Measurements from ENCODE around the gene PITX1.

Gene PITX1

DNA sequence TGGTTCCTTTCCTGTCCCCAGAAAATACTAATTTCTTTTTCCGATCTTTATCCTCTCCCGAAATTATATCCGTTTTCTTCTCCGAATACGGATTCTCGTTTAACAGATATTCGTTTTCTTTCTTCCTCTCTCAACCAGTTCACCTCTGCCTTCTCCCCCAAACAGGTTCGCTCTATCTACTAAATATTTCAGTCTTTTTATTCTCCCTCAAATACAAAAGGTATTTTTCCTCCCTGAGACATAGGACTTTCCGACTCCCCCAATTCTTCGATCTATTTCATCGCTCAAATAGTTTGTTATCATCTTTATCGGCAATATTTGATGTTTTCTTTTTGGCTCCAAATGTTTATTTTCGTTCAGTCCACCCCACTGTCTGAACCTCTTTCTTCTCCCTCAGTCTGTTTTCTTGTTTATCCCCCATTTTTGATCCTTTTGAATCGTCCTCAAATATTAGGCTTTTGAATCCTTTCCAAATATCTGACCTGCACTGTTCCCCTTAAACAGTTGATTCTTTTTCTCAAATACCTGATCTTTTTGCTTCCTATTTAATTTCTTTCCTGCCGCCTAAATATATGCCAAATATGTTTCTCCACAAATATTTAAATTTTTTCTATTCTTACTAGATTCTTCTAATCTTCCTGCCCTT, 4.4 kb downstream of the PITX1 start:
- no peak for DNase-seq (ENCODE audit: low spot score)

DNA sequence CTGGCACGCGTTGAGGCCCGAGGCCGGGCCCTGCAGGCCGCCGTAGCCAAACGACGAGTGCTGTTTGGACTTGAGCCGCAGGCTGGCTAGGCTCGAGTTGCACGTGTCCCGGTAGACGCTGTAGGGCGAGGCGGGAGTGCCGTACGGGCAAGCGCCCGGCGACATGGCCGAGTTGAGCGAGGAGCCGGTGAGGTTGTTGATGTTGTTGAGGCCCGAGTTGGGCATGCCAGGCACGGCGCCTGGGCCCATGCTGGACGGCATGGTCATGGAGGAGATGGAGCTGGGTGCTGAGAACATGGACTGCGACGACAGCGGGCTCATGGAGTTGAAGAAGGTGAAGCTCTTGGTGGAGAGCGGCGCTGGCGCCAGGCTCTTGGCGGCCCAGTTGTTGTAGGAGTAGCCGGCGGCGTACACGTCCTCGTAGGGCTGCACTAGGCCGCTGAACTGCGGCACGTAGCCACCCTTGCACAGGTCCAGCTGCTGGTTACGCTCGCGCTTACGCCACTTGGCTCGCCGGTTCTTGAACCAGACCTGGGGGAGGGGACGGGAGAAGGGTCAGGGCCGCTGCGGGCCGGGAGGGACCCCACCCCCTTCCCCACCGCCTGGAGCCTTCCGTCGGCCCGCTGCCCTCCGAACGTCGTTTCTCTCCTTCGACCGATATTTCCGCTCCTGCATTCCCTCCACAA, 5.1 kb downstream of the PITX1 start:
- no peak for DNase-seq (ENCODE audit: low spot score)

DNA sequence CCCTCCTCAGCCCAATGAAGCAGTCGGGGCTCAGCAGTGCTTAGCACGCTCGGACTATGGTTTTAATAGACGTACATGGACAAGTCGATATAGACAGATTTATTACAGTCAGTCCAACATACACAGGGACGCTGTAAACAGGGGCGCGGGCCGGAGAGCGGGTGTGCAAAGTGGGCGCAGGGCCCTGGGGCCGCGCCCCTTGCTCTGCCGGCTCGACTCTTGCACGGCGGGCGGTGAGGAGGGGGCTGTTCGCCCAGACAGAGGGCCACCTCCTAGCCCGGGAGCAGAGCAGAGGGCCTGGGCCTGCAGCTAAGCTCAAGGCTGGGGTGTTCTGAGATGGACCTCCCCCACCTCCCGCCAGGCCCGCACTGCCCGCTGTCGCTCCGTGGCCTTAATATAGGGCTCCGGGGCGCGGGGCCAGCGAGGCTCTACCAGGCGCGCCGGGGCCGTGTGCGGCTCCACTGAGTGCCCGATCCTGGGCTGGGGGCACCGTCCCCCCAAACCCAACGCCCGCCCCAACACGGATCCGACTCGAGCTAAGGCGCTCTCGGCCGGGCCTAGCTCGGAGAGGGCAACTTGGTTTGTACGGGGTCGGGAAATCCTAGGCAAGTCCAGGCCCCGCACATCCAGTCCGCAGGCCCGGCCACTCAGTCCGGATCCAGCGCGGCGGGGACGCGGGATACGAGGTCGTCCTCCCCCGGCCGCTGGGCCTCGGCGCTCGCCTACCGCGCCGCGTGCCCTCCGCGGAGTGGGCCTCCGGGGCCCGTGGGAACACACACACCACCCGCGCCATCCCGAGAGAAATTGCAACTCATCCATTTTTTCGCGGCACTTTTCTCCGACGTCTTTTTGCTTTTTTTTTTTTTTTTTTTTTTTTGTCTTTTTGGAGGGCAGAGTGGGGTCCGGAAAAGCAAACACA, 6.1 kb downstream of the PITX1 start:
- no peak for DNase-seq (ENCODE audit: low spot score)

DNA sequence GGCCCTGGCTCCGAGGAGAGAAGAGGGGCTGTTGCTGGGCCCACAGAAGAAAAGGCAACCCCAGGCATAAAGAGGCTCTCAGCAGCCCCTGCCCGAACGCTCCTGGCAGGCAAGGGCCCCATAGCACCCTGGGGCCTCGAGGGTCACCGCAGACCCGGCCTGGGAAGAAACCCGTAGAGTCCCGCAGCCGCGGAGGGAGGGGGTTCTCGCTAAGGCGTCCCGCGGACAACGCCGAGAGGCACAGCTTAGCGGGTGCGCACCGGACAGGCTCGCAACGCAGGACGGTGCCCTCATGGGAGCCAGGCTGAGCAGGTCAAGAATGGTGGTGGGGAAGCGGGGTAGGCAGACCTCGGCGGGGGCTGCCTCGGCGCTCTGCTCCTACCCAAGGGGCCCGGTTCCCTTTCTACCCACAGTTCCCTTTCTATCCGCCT, 6.7 kb downstream of the PITX1 start:
- no peak for DNase-seq (ENCODE audit: low spot score)

DNA sequence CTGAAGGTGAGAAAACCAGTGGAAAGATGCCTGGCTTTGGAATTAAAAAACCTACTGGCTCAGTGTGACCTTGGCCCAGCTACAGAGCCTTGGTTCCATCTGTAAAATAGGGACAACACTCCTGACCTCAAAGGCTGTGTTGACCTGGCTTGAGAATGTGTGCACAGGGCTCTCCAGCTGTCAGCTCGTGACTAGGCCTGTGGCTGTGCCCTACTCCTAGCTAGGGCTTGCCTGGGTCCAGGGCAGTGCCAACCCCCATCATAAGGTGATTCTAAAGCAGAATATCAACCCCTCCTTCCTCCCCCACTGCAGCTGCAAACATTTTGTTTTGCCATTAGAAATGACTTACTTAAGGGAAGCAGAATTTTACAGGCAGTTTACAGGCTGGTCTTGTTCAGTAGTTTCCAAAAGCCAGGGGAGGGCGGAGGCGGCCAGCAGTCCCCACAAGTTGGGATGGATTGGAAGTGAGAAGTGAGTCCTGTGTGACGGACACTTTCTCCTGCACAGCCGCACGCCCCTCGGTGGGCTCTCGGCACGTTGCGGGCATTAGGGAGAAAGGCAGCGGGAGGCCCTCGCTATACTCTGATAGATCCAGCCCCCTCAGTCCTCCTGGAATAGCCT, 7.3 kb downstream of the PITX1 start:
- no peak for DNase-seq (ENCODE audit: low spot score)

DNA sequence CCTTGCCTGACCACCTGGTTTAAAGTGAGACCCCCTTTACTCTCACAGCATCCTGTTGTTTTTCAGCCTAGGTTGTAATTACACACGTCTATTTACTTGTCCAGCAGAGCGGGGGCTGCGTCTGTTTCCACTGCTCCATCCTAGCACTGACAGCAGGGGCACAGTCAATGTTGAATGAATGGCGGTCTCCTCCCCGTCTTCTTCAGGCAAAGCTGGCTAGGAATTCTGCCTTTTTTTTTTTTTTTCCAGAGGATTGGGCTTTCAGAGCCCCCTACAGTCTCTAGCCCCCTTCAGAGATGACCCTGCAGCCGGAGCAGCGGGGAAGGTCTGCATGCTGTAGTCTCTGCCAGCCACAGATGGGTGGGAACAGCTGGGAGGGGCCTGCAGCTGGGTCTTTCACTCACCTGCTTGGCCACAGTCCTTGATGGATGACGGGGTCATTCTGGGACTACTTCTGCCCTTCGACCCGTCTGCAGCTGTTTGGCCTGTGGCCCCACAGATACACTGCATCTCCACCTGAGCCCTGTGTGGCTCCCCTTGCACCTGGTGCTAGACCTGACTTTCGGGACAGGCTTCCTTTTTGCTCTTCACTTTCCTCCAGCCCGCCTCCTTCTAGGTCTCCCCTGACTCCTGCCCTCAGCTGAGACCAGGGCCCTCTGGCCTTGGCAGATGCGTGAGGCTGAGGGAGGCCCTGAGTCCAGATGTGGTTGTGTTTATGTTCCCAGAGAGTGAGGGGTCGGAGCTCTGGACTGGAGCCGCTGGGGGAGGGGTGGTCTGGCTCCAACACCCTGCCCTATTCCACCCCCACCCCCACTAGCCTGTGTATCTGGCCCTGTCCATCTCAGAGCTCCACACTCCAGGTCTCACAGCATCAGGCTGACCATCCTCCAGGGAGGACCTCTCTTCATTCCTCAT, 8.0 kb downstream of the PITX1 start:
- DNase-seq (ENCODE audit: low spot score): no peak

DNA sequence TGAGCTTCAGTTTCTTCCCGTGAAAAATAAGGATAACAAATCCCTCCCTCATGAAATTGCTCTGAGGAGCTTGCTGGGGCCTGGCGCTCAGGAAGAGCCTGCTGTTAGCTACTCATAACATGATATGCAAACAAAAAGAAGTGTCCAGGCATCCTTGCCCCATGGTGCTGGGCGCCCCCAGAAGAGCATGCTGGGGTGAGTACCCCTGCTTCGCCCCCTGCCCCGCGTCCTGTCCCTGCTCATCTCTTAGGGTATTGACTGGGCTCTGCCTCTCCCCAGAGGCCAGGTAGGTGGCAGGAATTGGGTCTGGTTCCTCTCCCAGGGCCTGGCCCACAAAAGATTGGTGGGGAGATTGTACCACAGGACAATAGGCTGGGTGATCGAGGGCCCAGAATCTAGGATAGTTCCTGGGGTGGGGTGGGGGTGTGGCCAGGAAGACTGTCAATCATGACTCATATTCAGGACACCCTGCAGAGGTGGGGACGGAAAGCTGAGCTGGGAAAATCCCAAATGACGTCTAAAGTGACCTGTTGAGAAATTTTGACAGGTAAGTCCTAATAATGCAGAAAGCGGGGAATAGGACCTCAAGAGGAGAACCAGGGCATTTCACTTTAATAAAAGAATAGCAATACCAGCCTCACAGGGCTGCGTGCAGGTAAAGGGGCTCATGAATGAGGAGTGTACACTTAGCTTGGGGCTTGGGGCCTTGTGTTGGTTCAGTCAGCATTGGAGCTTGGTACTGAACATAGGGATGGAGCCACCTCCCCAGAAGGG, 8.9 kb downstream of the PITX1 start:
- DNase-seq (ENCODE audit: low spot score): no peak

DNA sequence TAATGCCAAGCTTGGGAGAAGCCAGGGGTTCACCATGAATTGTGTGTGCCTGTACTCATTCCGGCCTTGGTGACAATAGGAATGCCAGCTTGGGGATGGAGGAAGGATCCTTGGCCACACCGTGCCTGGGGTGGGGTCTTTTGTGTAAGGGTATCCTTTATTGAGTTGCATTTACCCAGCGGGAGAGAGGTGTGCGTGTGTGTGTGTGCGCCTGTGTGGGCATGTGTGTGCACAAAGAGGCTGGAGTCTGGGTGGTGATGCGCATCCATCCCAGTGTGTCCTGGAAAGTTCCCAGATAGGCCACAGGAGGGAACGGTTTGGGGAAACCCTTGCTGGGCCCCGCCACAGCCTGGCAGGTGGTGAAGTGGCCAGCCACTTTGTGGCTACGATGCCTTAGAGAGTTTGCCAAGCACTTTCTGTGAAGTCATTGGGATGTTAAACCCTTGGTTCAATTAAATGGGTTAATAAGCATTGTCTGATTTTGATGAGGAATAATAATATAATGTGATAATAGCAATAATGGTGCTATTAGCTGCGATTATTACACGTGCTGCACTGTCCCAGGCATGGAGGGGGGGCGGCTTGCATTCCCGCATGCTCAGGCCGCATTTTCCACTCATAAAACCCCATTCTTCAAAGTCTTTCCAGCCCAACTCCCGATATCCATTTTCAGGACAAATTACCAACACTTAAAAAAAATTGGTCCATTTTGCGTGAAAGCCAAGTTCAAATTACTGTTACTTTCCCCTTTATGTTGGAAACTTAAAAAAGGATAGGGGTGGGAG, 13.7 kb downstream of the PITX1 start:
- DNase-seq (ENCODE audit: low spot score): no peak

DNA sequence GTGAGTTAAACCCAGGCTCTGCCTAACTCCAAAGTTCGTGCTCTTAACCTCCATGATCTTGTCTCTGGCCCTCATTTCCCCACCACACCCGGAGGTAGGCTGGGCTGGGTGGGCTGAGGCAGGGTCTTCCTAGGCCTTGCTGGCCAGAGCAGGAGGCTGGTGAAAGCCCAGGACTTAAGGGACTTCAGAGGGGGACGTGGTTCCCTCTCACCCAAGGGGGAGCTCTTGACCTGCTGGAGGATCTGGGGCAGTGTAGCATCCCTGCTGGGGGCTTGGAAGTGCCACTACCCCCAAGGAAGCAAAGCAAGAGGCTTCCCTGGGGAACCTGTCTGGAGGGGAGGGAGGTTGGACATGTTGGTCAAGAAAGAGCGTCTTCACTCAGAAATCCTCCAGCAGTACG, 14.7 kb downstream of the PITX1 start:
- DNase-seq (ENCODE audit: low spot score): no peak

DNA sequence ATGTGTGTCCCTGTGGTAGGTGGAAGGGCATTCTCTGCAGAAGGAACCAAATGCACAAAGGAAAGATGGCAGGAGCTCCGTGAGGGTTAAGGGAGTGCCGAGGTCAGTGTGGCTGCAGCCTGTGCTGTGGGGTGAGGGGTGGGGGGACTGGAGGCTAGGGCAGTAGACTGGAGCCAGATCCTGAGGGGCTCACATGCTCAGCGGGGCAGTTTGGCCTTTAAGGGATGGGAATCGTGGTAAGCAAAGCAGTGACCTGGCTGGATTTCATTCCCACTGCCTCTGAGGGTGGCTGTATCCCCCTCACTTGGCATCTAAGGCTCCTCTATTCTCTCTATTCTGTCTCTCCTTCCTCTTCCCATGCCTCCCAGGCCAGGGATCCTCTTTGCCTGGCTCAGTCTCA, 15.6 kb downstream of the PITX1 start:
- no peak for DNase-seq (ENCODE audit: low spot score)

DNA sequence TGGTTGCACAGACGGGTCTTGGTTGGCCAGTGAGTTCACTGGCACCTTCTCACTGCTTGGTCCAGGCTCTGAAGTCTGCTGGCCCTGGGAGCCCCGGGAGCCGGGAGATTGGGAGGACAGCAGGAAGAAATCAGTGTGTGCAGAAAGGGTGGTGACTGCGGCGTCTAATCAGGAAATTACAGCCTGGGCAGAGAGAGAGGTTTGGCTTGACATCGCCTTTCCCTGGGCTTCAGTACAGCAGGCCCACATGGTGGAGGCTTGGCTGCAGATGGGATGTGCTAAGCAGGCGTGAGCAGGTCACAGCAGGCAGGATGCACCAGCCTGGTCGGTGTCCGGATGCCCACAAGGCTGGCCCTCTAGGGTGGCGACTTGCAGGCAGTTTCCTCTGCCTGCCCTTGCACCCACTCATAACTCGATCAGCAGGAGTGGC, 17.2 kb downstream of the PITX1 start:
- DNase-seq (ENCODE audit: low spot score): no peak

DNA sequence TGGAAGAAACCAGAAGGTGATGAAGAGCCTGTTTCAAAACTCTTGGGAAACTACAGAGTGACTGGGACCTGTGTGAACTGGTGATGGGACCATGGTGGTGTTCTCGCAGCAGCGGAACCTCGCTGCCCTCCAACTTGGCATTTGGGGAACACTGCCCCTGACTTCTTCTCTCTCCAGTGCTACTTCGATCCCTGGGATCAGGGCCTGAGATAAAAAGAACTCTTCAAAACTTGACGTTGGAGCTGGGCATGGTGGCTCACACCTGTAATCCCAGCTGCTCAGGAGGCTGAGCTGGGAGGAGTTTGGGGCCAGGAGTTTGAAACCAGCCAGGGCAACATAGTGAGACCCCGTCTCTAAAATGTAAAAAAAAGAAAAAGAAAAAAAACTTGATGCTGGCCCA, 18.1 kb downstream of the PITX1 start:
- no peak for DNase-seq (ENCODE audit: low spot score)

DNA sequence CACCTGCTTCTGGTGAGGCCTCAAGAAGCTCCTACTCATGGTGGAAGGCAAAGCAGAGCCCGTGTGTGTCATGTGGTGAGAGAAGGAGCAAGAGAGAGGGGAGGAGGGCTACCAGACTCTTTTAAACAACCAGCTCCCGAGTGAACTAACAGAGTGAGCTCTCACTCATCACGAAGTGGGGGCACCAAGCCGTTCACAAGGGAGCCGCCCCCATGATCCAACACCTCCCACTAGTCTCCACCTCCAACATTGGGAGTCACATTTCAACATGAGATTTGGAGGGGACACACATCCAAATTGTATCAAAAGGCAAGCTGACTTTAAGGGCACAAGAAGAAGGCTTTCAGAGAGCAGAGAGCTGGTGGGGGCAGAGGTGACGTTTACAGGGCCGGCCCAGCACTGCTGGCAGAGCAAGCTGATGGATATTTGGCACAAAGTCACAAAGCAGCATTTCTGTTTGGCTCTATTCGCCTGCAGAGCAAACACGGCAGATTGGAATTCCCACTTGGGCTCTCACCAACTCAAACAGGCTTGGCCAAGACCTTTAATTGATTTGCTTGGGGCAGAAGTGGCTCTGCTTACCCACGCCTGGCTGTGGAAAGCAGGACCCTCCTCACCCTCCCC, 20.0 kb downstream of the PITX1 start:
- DNase-seq (ENCODE audit: low spot score): no peak

DNA sequence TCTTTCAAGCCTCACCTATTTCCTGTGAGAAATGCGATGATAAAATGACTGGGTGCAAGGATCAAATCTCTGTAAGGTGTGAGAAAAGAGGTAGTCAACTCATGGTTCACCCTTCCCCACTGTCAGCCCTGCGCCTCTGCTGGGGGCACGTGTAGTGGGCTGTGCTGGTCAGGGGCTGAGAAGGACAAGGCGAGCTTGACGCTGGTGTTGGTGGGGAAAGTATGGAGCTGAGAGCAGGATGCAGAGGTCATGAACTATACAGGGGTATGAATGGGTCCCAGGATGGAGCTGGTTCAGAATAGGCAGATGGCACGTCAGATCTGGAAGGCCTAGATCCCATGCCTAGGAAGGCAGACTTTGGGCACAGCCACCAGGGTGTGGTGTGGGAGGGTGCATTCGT, 20.6 kb downstream of the PITX1 start:
- no peak for DNase-seq (ENCODE audit: low spot score)

DNA sequence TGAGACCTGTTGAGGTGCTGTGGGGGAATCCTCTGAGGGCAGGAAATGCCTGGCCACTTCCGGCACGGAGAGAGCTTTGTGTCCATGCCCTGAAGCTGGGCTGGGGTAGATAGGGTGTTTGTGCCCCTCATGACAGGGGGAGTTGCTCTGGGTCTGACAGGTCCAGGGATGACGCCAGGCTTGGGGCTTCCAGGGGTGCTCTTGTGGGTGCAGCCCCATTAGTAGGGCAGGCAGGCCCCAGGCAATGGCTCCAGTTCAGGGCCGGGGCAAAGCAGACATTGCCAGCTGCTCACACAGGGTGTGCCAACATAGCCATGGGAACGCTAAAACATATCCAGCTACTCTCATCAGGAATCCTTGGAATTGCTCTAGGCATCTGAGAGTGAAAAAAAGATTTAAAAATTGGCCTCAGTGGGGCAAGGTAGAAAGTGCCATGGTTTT, 21.1 kb downstream of the PITX1 start:
- DNase-seq (ENCODE audit: low spot score): no peak

DNA sequence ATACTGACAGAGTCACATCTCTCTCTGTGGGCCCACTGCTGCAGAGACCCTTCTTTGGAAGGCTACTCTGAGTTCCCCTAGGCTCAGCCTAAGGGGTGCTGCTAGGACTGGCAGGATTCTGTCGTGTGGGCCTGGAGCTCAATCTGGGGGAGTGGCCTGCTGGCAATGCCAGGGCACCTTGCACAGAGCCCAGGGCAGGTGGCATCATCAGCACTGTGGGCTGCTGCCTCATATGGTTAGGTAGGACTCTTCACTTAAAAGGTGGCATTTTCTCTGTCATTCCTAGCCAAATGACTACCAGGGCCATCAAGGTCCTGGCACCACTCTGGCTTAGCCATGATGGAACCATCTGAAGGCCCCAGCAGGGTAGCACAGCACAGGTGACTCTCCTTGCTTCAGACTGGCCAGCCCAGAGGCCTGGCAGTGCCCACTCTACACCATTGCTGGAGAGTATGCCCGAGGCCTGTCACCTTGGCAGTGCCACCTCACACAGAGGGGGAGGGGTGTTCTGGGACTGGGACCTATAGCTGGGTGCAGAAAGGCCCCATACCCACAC, 21.9 kb downstream of the PITX1 start:
- no peak for DNase-seq (ENCODE audit: low spot score)

DNA sequence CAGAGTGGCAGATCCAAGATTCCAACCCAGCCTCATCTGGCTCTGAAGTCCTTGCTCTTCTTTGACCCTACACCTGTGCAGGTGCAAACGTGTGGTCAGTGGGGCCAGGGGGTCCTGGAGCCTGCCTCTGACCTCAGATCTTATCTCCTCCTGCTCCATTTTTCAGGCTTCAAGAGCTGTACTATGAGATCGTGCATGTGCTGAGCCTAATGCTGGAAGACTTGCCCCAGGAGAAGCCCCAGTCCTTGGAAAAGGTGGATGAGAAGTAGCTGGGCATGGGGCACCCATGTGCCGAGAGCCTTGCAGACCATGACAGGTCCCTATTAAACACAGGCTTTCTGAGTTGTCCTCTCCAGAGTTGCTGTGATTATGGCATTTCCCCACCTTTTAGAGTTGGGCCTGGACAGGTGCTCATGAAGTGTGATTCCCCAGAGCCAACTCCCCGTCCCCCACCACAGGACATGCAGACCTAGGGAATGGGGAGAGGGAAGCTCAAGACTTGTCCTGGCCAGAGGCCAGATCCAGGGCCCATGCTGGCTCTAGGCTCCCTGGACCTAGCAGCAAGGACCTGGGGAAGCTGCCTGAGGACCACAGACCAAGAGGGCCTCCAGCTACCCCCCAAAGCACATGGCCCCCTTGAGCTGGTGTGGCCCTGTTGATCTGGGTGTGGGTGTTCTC, 22.5 kb downstream of the PITX1 start:
- no peak for DNase-seq (ENCODE audit: low spot score)
